Natural killer cell (primary cell): ENCODE results near the gene GTSE1. TPM values are rescaled to one million over a fixed set of nuclear protein-coding genes. Genes with fewer than 3 reads are reported as not detected.
A peak's percentile ranks its signal among the peaks of the same experiment; 100 is the strongest.
"Not testable (repeated sequence)": the region's sequence is repeated elsewhere in the genome, so short reads cannot be mapped to it uniquely, and the experiment has no call there.

Source experiments
- ATAC-seq, 3 donors: fragments of 150-1000 bp in 2 of 3; fragments of 200-7000 bp in 1 of 3; cut with Tn5 transposase; 1 replicate in 1 of 3; 2 replicates in 2 of 3; pipeline ENCODE4 v1.10.0; 2021; ENCODE audit warnings: mild to moderate bottlenecking in 2 of 3, moderate library complexity in 2 of 3
- DNase-seq, 2 donors: peaks; one replicate each; pipeline versions ENCODE4 v3.0.0 to v3.0.0-alpha.2; 2013 to 2021; ENCODE audit warnings: mixed read lengths in 1 of 2
- H3K27ac ChIP-seq: one replicate; pipeline ENCODE4 v1.5.1; 2013; ENCODE audit warnings: mild to moderate bottlenecking, low read length
- H3K27me3 ChIP-seq: one replicate; pipeline ENCODE4 v1.6.1; 2013; ENCODE audit warnings: low read length; ENCODE audit not compliant: control insufficient read depth, insufficient read depth
- H3K36me3 ChIP-seq: one replicate; pipeline ENCODE4 v1.6.1; 2013; ENCODE audit warnings: low read length; ENCODE audit not compliant: control insufficient read depth, insufficient read depth
- H3K4me1 ChIP-seq: one replicate; pipeline ENCODE4 v1.6.1; 2013; ENCODE audit warnings: low read length; ENCODE audit not compliant: control insufficient read depth, insufficient read depth
- H3K4me3 ChIP-seq: one replicate; pipeline ENCODE4 v1.5.1; 2013; ENCODE audit warnings: low read length
- H3K9me3 ChIP-seq: one replicate; pipeline ENCODE4 v1.6.1; 2013; ENCODE audit warnings: low read length; ENCODE audit not compliant: control insufficient read depth, insufficient read depth
- H3K27ac Mint-ChIP-seq, 2 donors: one replicate each; pipeline ENCODE4 v1.8.0; 2022; ENCODE audit warnings: mild to moderate bottlenecking in 2 of 2, mixed read lengths in 2 of 2, moderate library complexity in 1 of 2
- H3K27me3 Mint-ChIP-seq, 2 donors: one replicate each; pipeline ENCODE4 v1.8.0; 2022; ENCODE audit warnings: low read depth in 2 of 2, mixed read lengths in 2 of 2
- H3K36me3 Mint-ChIP-seq: one replicate; pipeline ENCODE4 v1.8.0; 2022; ENCODE audit warnings: mixed read lengths
- H3K4me1 Mint-ChIP-seq, 2 donors: one replicate each; pipeline ENCODE4 v1.8.0; 2022; ENCODE audit warnings: mixed read lengths in 2 of 2
- H3K4me3 Mint-ChIP-seq: one replicate; pipeline ENCODE4 v1.8.0; 2022; ENCODE audit warnings: mild to moderate bottlenecking, moderate library complexity, mixed read lengths
- H3K9me3 Mint-ChIP-seq, 2 donors: one replicate each; pipeline ENCODE4 v1.8.0; 2022; ENCODE audit warnings: mixed read lengths in 2 of 2
- CTCF ChIP-seq: fragments of 200-600 bp; IDR thresholded peaks from one replicate; pipeline ENCODE4 v1.8.0; 2022; ENCODE audit warnings: antibody characterized with exemption
- WGBS: methylation state at CpG from one replicate; pipeline ENCODE4 v1.1.7; 2013; ENCODE audit warnings: missing lambda C conversion rate; ENCODE audit not compliant: insufficient coverage; 5-methylcytosine and 5-hydroxymethylcytosine counted together
- intact Hi-C: fragments of 100-400 bp; cut with micrococcal nuclease; formaldehyde crosslinking; loops from one replicate; pipeline ENCODE4 v1.14.2; 2022
- total RNA-seq, 4 donors: library from RNA; stranded (reverse); fragments of 120-200 nt in 1 of 4; gene quantifications; one replicate each; pipeline versions ENCODE4 v1.2.3 to v1.2.4, GENCODE V29; 2013 to 2022

The GTSE1 gene
- total RNA-seq, 3 donors from 2014 or later (not counting 1 experiment from before 2014, with no cell fraction given): 2.7 to 4.0 (median 2.9) TPM

- peaks cover 43 to 50% of the 10 kb centered on the region in 2 donors for H3K4me1 Mint-ChIP-seq
- no peaks in the 10 kb centered on the region for H3K36me3 ChIP-seq
- H3K9me3 Mint-ChIP-seq: no peaks in the 10 kb centered on the region
- intact Hi-C loops: no loop called here
- H3K27me3 ChIP-seq: peaks cover 3% of the 10 kb centered on the region
- no peaks in the 10 kb centered on the region for H3K9me3 ChIP-seq
- peaks cover 29% of the 10 kb centered on the region for H3K4me1 ChIP-seq
- DNase-seq (peak; percentile 64 to 75), ATAC-seq (peak; percentile 90 to 92 (median 91))
- no peaks in the 10 kb centered on the region for H3K36me3 Mint-ChIP-seq
- H3K4me3 Mint-ChIP-seq: peak overlapping the region; percentile 74
- H3K27me3 Mint-ChIP-seq: peaks cover 2 to 28% of the 10 kb centered on the region in 2 donors
- H3K27ac Mint-ChIP-seq: peak overlapping the region; percentile 53 to 81
- H3K4me3 ChIP-seq: no peak overlapping the region
- no peak overlapping the region for H3K27ac ChIP-seq
- WGBS: 12% methylated on average over 109 of the region's 109 CpGs
- TF ChIP-seq CTCF: peak; percentile 71
These were observed 34.0 kb upstream of the GTSE1 start for GRCh38 chr22:46262449-46263215.

- 57% methylated on average over 30 of the region's 30 CpGs for WGBS
- H3K27ac Mint-ChIP-seq: peak within 1 kb of the TSS; percentile 78 to 81
- H3K9me3 ChIP-seq: no peaks in the 10 kb centered on the region
- peaks cover 31% of the 10 kb centered on the region for H3K4me1 ChIP-seq
- no peaks in the 10 kb centered on the region for H3K36me3 ChIP-seq
- H3K36me3 Mint-ChIP-seq: no peaks in the 10 kb centered on the region
- peaks cover 44 to 52% of the 10 kb centered on the region in 2 donors for H3K4me1 Mint-ChIP-seq
- H3K27me3 Mint-ChIP-seq: peaks cover 0 to 25% of the 10 kb centered on the region in 2 donors
- H3K9me3 Mint-ChIP-seq: no peaks in the 10 kb centered on the region
- DNase-seq (no peak), ATAC-seq (no peak)
- intact Hi-C loops: no loop called here
- no peak within 1 kb of the TSS for H3K27ac ChIP-seq
- H3K27me3 ChIP-seq: peaks cover 3% of the 10 kb centered on the region
- TF ChIP-seq CTCF: no peak
- H3K4me3 Mint-ChIP-seq: peak within 1 kb of the TSS; percentile 89
- H3K4me3 ChIP-seq: peak within 1 kb of the TSS; percentile 25
These were observed 33.5 kb upstream of the GTSE1 start, which contains the start of gene PKDREJ for GRCh38 chr22:46263216-46263590. Gene PKDREJ (minus strand): TSS chr22:46263343. CDS start chr22:46263322, 21 bp downstream.

- H3K27me3 ChIP-seq, ATAC-seq, H3K27ac ChIP-seq, DNase-seq, H3K36me3 Mint-ChIP-seq, H3K36me3 ChIP-seq, H3K9me3 Mint-ChIP-seq, H3K9me3 ChIP-seq, H3K4me3 ChIP-seq, intact Hi-C loops: not testable (repeated sequence)
- H3K4me1 Mint-ChIP-seq: peaks cover 50 to 63% of the 10 kb centered on the region in 2 donors
- peaks cover 44% of the 10 kb centered on the region for H3K4me1 ChIP-seq
- WGBS: 96% methylated on average over 4 of the region's 6 CpGs
- H3K27ac Mint-ChIP-seq: peak overlapping the region in 1 of 2 donors; percentile 80
- H3K4me3 Mint-ChIP-seq: peak overlapping the region; percentile 1
- peaks cover 0 to 12% of the 10 kb centered on the region in 2 donors for H3K27me3 Mint-ChIP-seq
These were observed 32.1 kb upstream of the GTSE1 start for GRCh38 chr22:46264520-46264919.

- Mint-ChIP-seq H3K27ac (peak overlapping the region; percentile 31 to 33), H3K4me3 (peak overlapping the region; percentile 50), H3K4me1 (peaks cover 61 to 72% of the 10 kb centered on the region in 2 donors)
- DNase-seq, H3K4me3 ChIP-seq, H3K9me3 Mint-ChIP-seq, H3K36me3 ChIP-seq, H3K27me3 Mint-ChIP-seq, H3K27me3 ChIP-seq, H3K9me3 ChIP-seq, H3K36me3 Mint-ChIP-seq, H3K27ac ChIP-seq, ATAC-seq: not testable (repeated sequence)
- intact Hi-C loops: loop anchor here (2.0 kb wide), 2 partner anchors 15 to 23 kb away; no protein-coding TSS in a partner anchor
- 89% methylated on average over 4 of the region's 4 CpGs for WGBS
- H3K4me1 ChIP-seq: peaks cover 52% of the 10 kb centered on the region
These were observed 31.0 kb upstream of the GTSE1 start for GRCh38 chr22:46265627-46266026.
